GM12892 (cell line): ENCODE measurements around the gene SPI1.

Source experiments
- POLR2A ChIP-seq: IDR thresholded peaks from 2 replicates; pipeline ENCODE4 v1.6.1; 2011; ENCODE audit warnings: low read depth, low read length, control low read depth
- POLR2AphosphoS5 ChIP-seq: IDR thresholded peaks from 2 replicates; pipeline ENCODE4 v1.6.1; 2011; ENCODE audit warnings: low read depth, low read length, control low read depth

- TF ChIP-seq POLR2AphosphoS5: no peak
- no peak for TF ChIP-seq POLR2A
These were observed 49.6 kb downstream of the SPI1 start for GRCh38 chr11:47328449-47329390.
